Suppressor macrophage (primary cell): ENCODE results near the gene DDX39B.

ENCODE experiments used
- DNase-seq, 4 experiments: peaks; one replicate each; pipeline ENCODE4 v3.0.0-alpha.2; 2020 to 2022

DDX39B gene

DNA sequence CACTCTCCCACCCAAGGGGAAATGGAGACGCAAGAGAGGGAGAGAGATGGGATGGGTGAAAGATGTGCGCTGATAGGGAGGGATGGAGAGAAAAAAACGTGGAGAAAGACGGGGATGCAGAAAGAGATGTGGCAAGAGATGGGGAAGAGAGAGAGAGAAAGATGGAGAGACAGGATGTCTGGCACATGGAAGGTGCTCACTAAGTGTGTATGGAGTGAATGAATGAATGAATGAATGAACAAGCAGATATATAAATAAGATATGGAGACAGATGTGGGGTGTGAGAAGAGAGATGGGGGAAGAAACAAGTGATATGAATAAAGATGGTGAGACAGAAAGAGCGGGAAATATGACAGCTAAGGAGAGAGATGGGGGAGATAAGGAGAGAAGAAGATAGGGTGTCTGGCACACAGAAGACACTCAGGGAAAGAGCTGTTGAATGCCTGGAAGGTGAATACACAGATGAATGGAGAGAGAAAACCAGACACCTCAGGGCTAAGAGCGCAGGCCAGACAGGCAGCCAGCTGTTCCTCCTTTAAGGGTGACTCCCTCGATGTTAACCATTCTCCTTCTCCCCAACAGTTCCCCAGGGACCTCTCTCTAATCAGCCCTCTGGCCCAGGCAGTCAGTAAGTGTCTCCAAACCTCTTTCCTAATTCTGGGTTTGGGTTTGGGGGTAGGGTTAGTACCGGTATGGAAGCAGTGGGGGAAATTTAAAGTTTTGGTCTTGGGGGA is 34.3 kb upstream of the DDX39B start:
- DNase-seq = no peak

DNA sequence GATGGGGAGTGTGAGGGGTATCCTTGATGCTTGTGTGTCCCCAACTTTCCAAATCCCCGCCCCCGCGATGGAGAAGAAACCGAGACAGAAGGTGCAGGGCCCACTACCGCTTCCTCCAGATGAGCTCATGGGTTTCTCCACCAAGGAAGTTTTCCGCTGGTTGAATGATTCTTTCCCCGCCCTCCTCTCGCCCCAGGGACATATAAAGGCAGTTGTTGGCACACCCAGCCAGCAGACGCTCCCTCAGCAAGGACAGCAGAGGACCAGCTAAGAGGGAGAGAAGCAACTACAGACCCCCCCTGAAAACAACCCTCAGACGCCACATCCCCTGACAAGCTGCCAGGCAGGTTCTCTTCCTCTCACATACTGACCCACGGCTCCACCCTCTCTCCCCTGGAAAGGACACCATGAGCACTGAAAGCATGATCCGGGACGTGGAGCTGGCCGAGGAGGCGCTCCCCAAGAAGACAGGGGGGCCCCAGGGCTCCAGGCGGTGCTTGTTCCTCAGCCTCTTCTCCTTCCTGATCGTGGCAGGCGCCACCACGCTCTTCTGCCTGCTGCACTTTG is 33.6 kb upstream of the DDX39B start, which contains the start of gene TNF:
Gene TNF (plus strand): TSS at position 231 of the 567 bp plus-strand sequence. CDS start 177 bp downstream, at position 408.
- DNase-seq = peak; percentile 82 to 96 (median 90)

DNA sequence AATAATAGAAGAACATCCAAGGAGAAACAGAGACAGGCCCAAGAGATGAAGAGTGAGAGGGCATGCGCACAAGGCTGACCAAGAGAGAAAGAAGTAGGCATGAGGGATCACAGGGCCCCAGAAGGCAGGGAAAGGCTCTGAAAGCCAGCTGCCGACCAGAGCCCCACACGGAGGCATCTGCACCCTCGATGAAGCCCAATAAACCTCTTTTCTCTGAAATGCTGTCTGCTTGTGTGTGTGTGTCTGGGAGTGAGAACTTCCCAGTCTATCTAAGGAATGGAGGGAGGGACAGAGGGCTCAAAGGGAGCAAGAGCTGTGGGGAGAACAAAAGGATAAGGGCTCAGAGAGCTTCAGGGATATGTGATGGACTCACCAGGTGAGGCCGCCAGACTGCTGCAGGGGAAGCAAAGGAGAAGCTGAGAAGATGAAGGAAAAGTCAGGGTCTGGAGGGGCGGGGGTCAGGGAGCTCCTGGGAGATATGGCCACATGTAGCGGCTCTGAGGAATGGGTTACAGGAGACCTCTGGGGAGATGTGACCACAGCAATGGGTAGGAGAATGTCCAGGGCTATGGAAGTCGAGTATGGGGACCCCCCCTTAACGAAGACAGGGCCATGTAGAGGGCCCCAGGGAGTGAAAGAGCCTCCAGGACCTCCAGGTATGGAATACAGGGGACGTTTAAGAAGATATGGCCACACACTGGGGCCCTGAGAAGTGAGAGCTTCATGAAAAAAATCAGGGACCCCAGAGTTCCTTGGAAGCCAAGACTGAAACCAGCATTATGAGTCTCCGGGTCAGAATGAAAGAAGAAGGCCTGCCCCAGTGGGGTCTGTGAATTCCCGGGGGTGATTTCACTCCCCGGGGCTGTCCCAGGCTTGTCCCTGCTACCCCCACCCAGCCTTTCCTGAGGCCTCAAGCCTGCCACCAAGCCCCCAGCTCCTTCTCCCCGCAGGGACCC is 32.6 kb upstream of the DDX39B start:
- no peak for DNase-seq

DNA sequence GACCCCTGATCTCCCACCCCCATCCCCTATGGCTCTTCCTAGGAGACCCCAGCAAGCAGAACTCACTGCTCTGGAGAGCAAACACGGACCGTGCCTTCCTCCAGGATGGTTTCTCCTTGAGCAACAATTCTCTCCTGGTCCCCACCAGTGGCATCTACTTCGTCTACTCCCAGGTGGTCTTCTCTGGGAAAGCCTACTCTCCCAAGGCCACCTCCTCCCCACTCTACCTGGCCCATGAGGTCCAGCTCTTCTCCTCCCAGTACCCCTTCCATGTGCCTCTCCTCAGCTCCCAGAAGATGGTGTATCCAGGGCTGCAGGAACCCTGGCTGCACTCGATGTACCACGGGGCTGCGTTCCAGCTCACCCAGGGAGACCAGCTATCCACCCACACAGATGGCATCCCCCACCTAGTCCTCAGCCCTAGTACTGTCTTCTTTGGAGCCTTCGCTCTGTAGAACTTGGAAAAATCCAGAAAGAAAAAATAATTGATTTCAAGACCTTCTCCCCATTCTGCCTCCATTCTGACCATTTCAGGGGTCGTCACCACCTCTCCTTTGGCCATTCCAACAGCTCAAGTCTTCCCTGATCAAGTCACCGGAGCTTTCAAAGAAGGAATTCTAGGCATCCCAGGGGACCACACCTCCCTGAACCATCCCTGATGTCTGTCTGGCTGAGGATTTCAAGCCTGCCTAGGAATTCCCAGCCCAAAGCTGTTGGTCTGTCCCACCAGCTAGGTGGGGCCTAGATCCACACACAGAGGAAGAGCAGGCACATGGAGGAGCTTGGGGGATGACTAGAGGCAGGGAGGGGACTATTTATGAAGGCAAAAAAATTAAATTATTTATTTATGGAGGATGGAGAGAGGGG is 31.7 kb upstream of the DDX39B start:
- no peak for DNase-seq

GRCh38 chr6:31572041-31572911 is 30.5 kb upstream of the DDX39B start, which contains the start of gene LTA:
TSS of gene LTA (plus strand) at chr6:31572289. CDS start at chr6:31572743, 454 bp downstream.
- no peak for DNase-seq

DNA sequence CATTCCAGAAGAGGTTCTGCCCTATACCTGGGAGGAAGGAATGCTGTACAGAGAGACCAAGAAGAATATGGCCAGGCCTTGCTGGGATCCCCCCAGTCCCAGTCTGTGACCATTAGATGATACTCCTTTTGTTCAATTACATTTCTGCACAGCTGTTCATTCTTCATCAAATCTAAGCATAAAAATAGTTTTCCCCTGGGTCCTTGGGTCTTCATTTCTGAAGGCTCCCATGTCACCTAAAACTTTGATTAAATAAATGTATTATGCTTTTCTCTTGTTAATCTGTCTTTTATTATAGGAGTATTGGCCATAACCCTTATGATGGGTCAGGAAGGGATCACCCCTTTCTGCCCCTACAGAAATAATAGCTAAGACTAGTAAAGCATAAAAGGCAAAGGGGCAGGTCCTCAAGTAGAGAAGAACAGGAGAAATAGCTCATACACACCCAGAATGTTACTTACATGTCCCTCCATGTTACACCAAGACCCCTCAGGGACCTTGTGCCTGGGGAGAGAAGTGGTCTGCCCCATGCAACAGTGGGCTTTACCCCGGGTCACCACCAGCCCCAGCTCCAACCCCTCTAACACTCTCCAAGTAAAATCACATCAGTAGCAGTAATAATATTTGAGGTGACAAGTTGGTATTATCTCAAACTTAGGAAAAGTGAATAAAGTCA is 28.2 kb upstream of the DDX39B start:
- DNase-seq = no peak

DNA sequence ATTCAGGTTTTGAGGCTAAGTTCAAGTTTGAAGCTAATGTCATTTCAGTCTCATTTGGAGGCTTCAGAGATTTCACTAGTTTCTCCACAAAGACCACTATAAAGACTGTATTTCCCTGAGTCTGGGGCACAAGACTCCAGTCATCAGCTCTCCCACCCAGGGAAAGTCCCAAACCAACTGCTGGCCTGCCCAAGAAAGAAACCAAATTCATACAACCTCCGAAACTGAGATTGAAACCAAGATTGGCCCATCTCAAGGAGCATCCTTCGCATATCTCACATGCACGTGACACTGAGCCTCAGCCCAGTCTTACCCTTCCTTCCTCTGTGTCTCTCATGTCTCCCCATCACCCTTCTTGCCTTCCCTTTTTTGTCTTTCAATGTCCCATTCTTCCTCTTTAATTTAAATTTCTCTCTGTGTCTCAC is 26.7 kb upstream of the DDX39B start:
- DNase-seq = peak; percentile 73 to 90 (median 84)

GRCh38 chr6:31567531-31568370 is 25.9 kb upstream of the DDX39B start:
- peak; percentile 47 to 74 (median 62) for DNase-seq

- DNase-seq = no peak
These were observed 18.9 kb upstream of the DDX39B start for GRCh38 chr6:31560697-31561058.

GRCh38 chr6:31559958-31560696 is 18.3 kb upstream of the DDX39B start:
- DNase-seq = peak; percentile 63 to 90 (median 84)

DNA sequence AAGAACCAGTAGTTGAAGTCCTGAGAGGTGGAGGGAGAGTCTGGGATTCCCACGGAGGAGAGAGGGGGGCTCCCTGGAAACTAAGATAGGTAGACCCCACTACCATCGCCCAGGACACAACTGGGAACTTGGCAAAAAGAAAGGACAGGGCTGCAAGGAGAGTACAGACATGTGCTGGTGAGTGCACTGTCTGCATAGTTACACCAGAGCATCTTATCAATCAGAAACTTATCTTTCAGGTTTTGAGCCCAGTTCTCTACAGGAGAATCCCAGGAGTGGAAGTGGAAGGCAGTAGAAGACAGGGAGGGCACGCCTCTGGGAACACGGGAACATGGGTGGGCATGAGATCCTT is 17.8 kb upstream of the DDX39B start:
- no peak for DNase-seq

DNA sequence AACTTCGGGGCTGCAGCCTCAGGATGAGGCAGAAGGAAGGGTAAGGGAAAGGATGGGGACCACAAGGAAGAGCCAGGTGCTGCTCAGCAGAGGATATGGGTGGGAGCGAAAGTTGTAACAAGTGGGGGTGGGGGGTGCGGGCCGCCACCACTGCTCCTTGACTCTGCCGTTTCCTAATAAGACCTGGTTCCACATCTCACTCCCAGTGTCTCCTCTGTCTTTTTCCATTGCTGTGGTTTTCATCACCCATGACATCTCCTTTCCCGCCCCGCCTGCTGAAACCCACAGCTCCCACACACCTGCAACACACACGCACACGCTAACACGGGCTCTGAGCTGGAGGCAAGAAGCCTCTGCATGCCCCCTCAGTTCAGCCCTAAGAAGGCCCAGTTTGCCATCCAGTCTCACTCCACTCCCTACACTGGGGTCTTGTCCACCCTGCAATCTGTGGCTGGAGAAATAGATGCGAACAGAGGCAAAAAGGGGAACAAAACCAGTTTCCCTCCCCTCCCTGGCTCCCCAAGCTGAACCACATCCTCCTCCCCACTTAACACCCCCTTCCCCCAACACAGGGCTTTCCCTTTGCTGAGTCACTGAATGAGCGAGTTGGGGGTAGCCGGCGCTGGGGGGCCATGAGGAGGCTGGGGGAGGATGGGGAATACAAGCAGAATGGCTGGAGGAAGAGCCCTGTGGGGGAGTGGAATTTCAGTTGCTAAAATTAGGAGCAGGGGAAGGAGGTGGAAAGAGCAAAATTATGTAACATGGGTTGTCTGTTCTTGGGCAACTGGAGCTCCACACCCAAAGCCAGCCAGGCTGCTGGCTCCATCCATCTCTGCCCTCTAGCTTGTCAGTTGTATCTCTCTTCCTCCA is 17.1 kb upstream of the DDX39B start:
- peak; percentile 93 to 96 (median 95) for DNase-seq

GRCh38 chr6:31558318-31558625 is 16.5 kb upstream of the DDX39B start:
- DNase-seq = no peak

GRCh38 chr6:31557443-31558317 is 15.9 kb upstream of the DDX39B start:
- peak in 3 of 4 experiments; percentile 13 to 53 (median 43) for DNase-seq

DNA sequence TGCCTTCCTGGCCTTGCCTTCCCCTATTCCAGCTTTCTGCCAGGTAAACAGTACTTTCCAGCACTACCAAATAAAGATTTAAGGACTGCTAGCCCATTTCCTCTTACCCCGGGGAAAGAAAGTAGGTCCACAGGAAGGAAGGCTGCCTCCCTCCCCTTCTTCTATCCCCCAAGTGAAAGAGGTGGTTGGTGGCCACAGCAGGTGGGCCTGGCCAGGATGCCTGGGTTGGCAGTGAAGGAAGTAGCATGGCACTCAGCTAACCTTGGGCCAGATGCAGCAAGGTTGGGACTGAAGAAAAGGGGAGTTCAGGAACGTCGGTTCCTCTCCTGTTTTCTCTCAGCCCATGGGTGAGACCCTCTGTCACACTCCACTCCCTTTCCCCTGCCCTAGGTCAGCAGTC is 14.5 kb upstream of the DDX39B start:
- no peak for DNase-seq

DNA sequence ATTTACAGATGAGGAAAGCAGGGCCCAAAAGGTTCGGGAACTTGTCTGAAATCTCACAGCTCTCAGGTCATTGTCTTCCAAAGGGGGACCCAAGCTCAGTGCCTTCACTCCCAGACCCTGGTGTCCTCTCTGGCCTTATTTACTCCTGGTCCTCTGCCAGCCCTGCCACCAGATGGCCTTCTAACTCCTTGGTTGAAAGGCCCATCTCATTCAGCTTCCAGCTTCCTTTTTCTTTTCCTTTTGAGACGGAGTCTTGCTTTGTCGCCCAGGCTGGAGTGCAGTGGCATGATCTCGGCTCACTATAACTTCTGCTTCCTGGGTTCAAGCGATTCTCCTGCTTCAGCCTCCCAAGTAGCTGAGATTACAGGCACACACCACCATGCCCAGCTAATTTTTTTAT is 9.6 kb upstream of the DDX39B start:
- DNase-seq = peak; percentile 87 to 92 (median 90)

DNA sequence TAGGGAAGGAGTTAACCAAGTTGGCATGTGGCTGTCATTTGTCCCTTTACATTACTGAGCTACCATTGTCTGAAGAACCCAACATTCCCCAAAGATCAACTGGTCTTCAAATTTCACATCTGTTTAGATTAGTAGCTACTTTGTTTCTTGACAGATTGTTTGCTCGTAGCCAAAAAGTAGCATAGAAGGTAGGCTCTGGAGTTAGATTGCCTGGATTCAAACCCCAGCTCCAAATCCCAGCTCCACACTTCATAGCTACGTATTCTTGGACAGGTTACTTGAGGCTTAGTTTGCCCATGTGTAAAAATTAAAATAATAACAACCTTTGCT is 6.7 kb upstream of the DDX39B start:
- DNase-seq = no peak
